ENCODE data around the gene MACROD2. TPM values are rescaled to one million over a fixed set of nuclear protein-coding genes. Genes with fewer than 3 reads are reported as not detected.

Gene MACROD2
- total RNA-seq, 3 donors from 2014 or later, result 3.2 to 7.6 (median 6.4) TPM

DNA sequence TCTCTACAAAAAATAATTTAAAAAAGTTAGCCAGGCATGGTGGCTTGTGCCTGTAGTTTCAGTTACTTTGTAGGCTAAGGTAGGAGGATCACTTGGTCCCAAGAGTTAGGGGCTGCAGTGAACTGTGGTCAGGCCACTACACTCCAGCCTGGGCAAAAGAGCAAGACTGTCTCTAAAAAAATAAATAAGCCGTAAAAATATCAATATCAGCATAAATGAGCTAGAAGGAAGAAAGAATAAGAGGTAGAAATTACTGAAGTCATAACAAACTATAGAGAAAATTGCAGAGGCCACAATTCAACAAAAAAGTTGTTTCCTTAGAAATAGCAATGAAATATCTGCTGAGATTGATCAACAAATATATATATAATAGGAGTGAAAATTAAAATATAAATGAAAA lies 1169.4 kb downstream of the MACROD2 start:
- no peaks in the 10 kb centered on the region for H3K9me3 ChIP-seq
- H3K4me3 ChIP-seq, result no peak overlapping the region
- H3K36me3 ChIP-seq (ENCODE audit: low read depth), result no peaks in the 10 kb centered on the region
- TF ChIP-seq, protein P1, sequence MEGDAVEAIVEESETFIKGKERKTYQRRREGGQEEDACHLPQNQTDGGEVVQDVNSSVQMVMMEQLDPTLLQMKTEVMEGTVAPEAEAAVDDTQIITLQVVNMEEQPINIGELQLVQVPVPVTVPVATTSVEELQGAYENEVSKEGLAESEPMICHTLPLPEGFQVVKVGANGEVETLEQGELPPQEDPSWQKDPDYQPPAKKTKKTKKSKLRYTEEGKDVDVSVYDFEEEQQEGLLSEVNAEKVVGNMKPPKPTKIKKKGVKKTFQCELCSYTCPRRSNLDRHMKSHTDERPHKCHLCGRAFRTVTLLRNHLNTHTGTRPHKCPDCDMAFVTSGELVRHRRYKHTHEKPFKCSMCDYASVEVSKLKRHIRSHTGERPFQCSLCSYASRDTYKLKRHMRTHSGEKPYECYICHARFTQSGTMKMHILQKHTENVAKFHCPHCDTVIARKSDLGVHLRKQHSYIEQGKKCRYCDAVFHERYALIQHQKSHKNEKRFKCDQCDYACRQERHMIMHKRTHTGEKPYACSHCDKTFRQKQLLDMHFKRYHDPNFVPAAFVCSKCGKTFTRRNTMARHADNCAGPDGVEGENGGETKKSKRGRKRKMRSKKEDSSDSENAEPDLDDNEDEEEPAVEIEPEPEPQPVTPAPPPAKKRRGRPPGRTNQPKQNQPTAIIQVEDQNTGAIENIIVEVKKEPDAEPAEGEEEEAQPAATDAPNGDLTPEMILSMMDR (IDR thresholded peaks at IDR 0.05), result no peak
- no peaks in the 10 kb centered on the region for H3K4me1 ChIP-seq (ENCODE audit: low read depth)
- intact Hi-C loops (cut with DNase I, micrococcal nuclease), result no loop called here
- ATAC-seq, result no peak
- DNase-seq, result no peak

DNA sequence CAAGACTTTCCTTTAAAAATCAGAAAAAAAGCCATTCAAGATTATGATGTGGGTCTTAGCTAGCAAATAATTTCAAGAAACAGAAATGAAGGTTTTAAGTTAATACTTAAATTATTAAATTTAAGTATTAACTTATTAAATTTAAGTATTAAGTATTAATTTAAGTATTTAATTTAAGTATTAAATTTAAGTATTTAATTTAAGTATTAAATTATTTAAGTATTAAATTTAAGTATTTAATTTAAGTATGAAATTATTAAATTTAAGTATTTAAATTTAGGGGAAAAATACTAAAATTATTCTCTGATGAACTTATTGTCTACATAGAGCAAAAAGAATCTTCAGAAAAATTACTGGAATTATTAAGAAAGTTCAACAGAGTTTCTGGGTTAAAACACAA lies 1171.4 kb downstream of the MACROD2 start:
- DNase-seq (no peak), ATAC-seq (no peak)
- Histone ChIP-seq H3K4me3 (no peak overlapping the region), H3K9me3 (no peaks in the 10 kb centered on the region), H3K36me3 (ENCODE audit: low read depth) (no peaks in the 10 kb centered on the region), H3K4me1 (ENCODE audit: low read depth) (no peaks in the 10 kb centered on the region)
- TF ChIP-seq, protein P1 (IDR thresholded peaks at IDR 0.05), result no peak
- intact Hi-C loops (cut with DNase I, micrococcal nuclease), result no loop called here

DNA sequence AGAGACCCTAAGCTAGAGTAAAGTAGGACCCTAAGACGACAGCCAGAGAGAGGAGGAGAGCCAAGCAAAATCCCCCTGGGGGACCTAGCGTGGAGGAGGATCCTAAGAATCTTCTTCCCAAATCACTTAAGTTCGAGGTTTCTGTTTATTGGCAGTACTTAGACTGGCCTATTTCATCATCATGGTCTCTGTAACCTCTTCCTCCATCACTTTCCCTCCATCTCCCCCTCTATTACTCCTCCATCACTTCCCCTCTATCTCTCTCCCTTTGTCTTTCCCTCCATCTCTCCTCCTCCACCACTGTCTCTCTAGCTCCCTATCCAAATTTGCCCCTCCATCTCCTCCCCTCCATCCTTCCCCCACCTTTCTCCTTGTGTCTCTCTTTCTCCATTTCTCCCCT lies 1175.7 kb downstream of the MACROD2 start:
- TF ChIP-seq, protein P1 (IDR thresholded peaks at IDR 0.05), result no peak

DNA sequence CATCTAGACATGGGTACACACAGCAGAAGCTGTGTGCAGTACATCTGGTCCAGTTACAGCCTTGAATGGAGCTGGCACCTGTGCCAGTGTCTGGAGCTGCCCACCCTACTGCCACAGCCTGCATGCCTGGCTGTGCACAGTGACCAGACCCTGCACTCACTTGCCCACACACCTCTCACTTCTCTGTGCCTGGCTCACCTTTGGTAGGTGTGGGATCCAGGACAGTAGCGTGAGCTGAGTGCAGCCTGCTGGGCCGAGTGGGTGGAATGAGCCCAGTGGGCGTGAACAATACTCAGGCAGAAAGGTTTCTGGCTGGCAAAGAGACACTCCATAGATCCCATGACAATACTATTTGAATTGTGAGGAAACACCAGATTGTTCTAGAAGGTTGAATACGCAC lies 1181.6 kb downstream of the MACROD2 start:
- TF ChIP-seq, protein P1 (IDR thresholded peaks at IDR 0.05), result no peak
- H3K9me3 ChIP-seq, result peaks cover 12% of the 10 kb centered on the region
- ATAC-seq (no peak), DNase-seq (no peak)
- H3K36me3 ChIP-seq (ENCODE audit: low read depth), result no peaks in the 10 kb centered on the region
- no peaks in the 10 kb centered on the region for H3K4me1 ChIP-seq (ENCODE audit: low read depth)
- intact Hi-C loops (cut with DNase I, micrococcal nuclease), result no loop called here
- no peak overlapping the region for H3K4me3 ChIP-seq

More for the DNA sequence above, 1175.7 kb downstream of the MACROD2 start:
- ATAC-seq (no peak), DNase-seq (no peak)
- intact Hi-C loops (cut with DNase I, micrococcal nuclease), result no loop called here
- no peaks in the 10 kb centered on the region for H3K4me1 ChIP-seq (ENCODE audit: low read depth)
- H3K4me3 ChIP-seq, result no peak overlapping the region
- H3K36me3 ChIP-seq (ENCODE audit: low read depth), result no peaks in the 10 kb centered on the region
- H3K9me3 ChIP-seq, result peaks cover 2% of the 10 kb centered on the region

DNA sequence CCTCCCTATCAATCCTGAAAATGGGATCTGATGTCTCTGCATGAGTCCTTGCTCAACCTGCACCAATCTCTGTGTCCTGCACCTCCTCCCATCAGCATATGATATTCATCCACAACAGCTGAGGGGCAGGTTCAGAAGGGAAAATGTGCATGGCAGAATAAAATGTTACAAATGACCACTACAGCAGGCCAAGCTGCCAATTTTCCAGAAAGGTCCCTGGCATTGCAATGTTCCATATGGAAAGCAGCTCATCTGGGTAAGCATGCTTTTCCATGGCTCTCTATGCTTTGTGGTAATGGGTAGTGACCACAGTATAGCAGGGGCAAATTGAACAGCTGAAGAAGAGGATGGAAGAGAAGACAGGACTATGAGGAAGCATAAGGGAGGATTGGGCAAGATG lies 1183.3 kb downstream of the MACROD2 start:
- peaks cover 12% of the 10 kb centered on the region for H3K9me3 ChIP-seq
- no peaks in the 10 kb centered on the region for H3K4me1 ChIP-seq (ENCODE audit: low read depth)
- intact Hi-C loops (cut with DNase I, micrococcal nuclease), result no loop called here
- ATAC-seq (no peak), DNase-seq (no peak)
- no peaks in the 10 kb centered on the region for H3K36me3 ChIP-seq (ENCODE audit: low read depth)
- TF ChIP-seq, protein P1 (IDR thresholded peaks at IDR 0.05), result no peak
- no peak overlapping the region for H3K4me3 ChIP-seq

DNA sequence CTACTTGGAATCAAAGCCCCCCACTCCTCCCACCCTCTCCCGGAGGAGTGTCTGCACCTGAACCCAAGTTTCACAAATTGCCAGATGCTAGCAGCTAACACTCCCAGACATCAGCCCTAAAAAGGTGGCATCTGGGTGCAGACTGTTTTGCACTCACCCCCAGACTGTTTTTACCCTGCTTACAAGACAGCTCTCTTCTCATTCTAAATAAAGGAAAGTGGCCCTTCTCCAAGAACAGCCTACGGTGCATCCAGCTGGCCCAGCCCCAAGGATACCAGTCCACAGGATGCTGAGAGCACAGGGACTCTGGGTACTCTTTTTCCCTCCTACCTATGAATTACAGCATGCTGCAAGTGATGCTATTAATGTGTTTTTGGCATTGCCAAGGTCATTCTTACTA lies 1184.1 kb downstream of the MACROD2 start:
- no peaks in the 10 kb centered on the region for H3K4me1 ChIP-seq (ENCODE audit: low read depth)
- DNase-seq (no peak), ATAC-seq (no peak)
- no peak overlapping the region for H3K4me3 ChIP-seq
- intact Hi-C loops (cut with DNase I, micrococcal nuclease), result no loop called here
- TF ChIP-seq, protein P1 (IDR thresholded peaks at IDR 0.05), result no peak
- H3K36me3 ChIP-seq (ENCODE audit: low read depth), result no peaks in the 10 kb centered on the region
- H3K9me3 ChIP-seq, result peaks cover 12% of the 10 kb centered on the region
